CD4-positive, alpha-beta T cell treated with Interleukin-6 for 4 hours (primary cell): ENCODE measurements around the gene KIAA0753.

Source experiments
- DNase-seq: peaks from one replicate; pipeline ENCODE4 v3.0.0-alpha.2; 2020; ENCODE audit warnings: mixed read lengths

The KIAA0753 gene

GRCh38 chr17:6640536-6641246, at the start of gene KIAA0753, which contains the start of gene TXNDC17:
Gene KIAA0753, minus strand, starts transcription at chr17:6640711. Its CDS starts 5,608 bp downstream, at chr17:6635103.
Gene TXNDC17, plus strand, starts transcription at chr17:6641060. Its CDS starts 23 bp downstream, at chr17:6641083.
- DNase-seq: peak; percentile 95

DNA sequence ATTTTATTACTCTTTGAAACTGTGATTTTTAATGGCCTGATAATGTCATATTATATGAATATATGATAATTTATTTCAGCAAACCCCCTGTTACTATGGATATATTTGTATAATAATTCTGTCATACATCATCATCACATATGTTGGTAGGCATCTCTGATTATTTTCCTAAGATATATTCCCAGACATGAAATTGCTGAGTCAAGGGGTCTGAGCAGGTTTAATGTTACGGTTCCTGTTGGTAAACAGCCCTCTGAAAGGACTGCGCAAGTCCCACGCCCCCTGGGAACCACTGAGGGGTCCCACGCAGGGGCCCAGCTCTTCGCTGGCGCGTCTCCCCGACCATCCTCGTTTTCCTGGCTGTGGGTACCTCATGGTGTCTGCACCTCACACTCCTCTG, 48.4 kb upstream of the KIAA0753 start:
- DNase-seq: no peak

GRCh38 chr17:6686026-6686425, 45.5 kb upstream of the KIAA0753 start:
- no peak for DNase-seq

GRCh38 chr17:6684881-6685767, 44.6 kb upstream of the KIAA0753 start:
- no peak for DNase-seq

DNA sequence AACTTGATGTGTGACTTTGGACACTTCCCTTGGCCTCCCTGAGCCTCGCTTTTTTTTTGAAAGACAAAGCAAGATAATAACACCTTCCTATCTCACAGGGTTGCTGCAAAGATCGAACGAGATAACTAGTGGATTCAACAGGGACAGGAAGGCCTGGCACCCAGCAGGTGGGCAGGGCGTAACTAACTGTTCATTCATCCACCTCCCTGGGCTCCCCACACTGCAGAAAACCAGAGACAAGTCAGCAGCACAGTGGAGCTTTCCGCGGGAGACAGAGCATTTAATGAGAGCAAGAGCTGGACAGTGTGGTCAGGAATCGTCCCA, 43.9 kb upstream of the KIAA0753 start:
- no peak for DNase-seq

GRCh38 chr17:6683730-6684459, 43.4 kb upstream of the KIAA0753 start:
- DNase-seq: no peak

DNA sequence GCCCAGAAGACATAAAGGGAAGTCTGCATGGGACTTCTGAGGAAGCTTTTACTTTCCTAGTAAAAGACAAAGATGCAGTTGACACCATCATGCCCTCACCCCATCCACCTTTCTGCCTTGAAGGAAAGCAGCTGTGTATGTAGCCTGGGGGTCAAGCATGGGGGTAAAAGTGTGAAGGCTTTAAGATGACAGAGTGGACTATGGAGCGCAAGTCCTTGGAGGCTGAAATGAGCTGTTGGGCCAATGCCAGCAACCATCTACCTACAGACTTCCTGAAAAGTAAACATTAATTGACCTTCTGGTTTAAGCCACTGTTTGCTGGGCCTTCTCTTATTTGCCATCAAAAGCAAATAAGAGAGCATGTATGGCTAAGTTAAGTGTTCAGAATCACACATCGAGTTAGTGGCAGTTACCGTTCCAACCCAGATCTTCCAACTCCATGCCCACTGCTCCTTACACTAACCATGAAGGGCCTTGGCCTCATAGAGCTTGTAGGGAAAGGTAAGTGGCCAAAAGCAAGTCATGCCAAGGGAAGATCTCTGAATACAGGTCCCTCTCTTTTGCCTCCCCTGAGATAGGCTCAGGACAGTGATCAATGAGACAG, 42.7 kb upstream of the KIAA0753 start:
- DNase-seq: no peak

DNA sequence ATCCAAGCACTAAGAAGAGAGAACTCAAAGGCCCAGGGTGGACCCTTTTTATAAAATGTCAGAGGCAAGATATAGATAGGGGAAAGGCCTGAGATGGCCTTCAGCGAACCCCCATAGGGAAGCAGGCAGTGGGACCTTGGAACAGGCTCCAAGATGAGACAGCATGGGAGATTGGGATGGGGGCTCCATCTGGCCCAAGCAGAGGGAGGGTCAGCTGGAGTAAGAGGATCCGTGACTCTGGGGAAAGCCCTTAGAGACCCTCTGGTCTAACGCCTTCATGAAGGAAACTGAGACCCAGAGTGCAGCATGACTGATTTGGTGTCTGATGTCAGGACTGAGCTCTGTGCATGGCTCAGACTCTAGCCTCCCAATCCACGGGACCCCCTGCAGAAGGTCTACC, 41.8 kb upstream of the KIAA0753 start:
- DNase-seq: no peak

- no peak for DNase-seq
These were observed 41.2 kb upstream of the KIAA0753 start for GRCh38 chr17:6681671-6682070.

DNA sequence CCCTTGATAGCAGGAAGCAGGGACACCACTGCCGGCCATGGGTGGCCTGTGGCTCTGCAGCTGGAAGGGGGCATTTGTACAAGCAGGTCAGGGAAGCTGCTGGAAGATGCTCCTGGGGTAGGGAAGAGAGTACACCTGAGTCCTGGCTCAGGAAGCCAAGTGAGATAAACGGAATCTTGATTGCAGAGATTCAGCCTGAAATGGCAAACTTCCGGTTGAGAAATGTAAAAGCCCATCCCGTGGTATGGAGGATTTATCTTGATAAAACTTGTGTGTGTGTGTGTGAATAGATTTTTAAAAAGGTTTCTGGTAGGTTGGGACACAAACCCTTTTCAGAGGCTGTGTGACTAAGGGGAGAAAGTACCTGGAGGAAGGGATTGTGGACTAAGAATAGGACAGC, 40.7 kb upstream of the KIAA0753 start:
- no peak for DNase-seq

DNA sequence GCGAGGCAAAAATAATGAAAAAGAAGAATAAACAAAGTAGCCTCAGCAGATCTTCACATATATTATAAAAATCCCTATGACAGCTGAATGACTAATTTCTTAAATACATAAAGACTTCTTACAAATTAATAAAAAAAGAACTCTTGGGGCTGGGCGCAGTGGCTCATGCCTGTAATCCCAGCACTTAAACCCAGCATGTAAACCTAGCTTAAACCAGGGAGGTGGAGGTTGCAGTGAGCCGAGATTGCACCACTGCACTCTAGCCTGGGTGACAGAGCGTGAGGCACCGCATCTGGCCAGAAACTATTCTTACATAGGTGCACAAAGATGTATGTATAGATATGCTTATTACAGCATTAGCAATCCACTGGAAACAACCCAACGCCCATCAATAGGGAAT, 38.7 kb upstream of the KIAA0753 start:
- no peak for DNase-seq

DNA sequence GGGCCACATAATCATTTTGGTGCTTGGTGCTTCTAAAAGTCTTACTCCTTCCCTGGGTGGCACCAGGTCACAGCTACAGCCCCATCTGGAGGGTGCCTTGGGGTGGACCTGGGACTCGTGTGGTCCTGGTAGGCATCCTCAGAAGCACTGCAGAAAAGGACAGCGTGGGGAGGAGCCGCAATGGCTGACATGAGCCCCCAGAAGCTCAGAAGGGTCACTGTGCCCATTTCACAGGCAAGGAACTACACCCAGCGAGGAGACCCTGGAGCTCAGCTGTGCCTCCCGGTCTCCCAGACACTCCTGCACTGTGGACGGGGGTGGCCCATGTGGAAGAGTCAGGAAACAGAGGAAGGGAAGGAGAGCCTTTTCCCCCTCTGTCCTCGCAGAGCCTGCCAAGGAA, 37.4 kb upstream of the KIAA0753 start:
- no peak for DNase-seq

DNA sequence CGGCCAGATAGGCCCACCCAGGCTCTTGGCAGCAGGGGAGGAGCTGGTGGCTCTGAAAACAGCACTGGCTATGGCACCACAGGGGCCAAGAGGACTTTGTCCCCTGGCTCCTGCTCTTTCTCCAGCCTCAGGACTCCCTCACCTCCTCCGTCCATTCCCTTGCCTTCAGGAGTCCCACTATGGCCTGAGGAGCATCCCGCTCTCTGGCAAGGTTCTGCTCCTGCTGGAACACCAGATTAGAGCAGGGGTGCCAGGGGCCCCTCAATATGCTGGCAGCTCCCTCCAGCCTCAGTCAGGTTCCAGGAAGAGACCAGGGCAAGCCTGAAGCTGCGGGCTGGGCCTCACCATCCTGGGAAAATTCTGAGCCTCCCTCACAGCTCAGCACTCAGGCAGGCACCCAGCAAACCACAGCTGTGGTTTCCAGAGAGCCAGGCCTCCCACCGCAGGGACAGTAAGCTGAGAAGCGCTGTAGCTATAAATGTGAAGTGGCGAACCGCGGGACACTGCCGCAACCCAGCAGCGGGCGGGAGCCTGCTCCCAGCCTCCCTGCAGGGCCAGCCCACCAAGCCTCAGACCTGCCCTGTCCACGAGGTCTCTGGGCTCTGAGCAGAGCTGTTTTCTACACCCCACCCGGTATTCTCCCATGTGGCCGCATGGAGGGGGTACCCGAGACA, 36.8 kb upstream of the KIAA0753 start:
- no peak for DNase-seq

GRCh38 chr17:6676802-6677157, 36.3 kb upstream of the KIAA0753 start:
- DNase-seq: no peak

DNA sequence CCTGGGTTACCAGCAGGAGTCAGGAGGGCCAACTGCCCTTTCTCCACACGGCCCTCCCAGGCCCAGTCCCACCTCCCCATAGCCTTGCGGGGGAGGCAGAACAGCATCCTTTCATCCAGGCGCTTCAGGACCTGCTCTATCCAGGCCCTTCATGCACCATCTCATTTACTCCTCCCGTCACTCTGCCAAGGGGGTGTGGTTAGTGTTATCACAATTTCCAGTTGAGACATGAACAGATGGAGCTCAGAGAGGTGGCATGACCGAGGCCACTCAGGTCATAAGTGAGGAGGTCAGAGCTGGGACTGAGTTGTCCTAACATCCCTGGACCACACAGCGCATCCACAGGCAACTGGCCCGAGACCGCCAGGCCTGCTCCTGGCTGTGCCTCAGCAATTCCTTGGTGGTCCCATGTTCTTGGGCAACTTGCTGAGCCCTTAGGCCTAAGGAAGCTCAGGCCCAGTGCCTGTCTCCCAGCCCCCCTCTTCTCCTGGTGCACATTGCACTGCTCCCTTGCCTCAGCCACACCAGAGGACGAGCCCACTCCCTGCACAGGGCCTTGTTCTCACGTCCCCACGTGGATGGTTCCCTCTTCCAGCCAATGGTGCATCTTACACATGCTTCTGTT, 34.8 kb upstream of the KIAA0753 start:
- DNase-seq: no peak

DNA sequence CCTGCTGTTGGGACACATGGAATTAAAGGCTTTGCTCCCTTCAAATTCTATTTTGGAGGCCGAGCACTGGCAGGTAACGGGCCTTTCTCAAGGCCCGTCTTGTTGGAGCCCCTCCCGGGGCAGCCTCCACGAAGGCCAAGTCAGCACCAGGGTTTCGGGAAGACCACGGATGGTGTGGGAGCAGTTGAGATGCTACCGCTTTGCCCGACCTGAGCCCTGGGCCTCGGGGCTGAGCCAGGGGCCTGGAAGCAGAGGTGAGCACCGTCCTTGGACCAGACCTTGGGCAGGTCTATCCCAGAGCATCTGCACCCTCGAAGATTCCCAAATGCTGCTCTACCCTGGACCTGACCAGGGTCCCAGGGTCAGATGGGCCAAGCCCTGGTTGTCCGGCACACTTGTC, 34.1 kb upstream of the KIAA0753 start:
- DNase-seq: no peak

- no peak for DNase-seq
These were observed 30.9 kb upstream of the KIAA0753 start for GRCh38 chr17:6671431-6671830.

DNA sequence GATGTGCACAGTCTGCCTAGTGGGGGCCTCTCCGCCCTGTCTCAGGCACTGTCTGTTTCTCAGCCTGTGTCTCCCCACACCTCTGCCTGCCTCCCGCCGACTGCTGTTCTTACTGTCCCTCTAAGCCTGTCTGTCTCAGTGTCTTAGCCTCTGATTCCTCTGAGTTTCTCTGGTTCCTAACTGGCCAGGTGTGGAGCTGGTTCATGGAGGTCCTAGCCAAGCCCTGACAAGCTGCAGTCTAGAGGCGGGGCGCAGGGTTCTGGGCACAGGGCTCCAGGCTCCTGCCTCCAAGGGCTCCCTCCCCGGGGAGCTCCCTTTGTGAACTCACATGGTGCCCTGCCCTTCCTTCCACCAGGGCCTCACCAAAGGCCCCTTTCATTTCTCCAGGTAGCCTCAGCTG, 30.5 kb upstream of the KIAA0753 start:
- DNase-seq: no peak

DNA sequence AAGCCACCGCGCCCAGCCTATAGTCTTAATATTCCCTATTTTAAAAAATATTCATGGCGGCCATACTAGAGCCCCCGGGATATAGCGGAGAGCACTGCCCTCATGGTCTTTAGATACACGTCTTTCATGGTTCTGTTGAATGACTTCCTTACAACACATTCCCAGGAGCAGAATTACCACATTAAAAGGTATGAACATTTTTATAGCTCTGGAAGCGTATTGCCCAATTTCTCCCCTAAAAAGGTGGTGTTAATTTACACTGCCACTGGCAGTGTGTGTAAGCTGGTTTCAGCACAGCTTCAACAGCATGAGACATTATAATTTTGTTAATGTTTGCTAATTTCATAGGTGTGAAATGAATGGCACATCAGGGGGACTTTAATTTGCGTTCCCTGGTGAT, 30.1 kb upstream of the KIAA0753 start:
- no peak for DNase-seq

- no peak for DNase-seq
These were observed 29.1 kb upstream of the KIAA0753 start for GRCh38 chr17:6669479-6670212.

GRCh38 chr17:6668727-6669425, 28.4 kb upstream of the KIAA0753 start:
- no peak for DNase-seq
